OCI-LY3 (cell line): ENCODE results near the gene PLGRKT.

Source experiments
- EZH2phosphoT487 ChIP-seq: fragments of 200-600 bp; shearing (Covaris generic); IDR thresholded peaks from 2 replicates; pipeline ENCODE4 v1.6.1; 2018; ENCODE audit warnings: antibody characterized with exemption, mixed run types, low read depth
- TF ChIP-seq, protein P1 (sequence below): fragments of 200-600, 300-600 bp; sonication (generic); IDR thresholded peaks from 2 replicates; pipeline ENCODE4 v1.5.1; 2014; ENCODE audit warnings: antibody characterized with exemption, low read length, low read depth

DNA sequence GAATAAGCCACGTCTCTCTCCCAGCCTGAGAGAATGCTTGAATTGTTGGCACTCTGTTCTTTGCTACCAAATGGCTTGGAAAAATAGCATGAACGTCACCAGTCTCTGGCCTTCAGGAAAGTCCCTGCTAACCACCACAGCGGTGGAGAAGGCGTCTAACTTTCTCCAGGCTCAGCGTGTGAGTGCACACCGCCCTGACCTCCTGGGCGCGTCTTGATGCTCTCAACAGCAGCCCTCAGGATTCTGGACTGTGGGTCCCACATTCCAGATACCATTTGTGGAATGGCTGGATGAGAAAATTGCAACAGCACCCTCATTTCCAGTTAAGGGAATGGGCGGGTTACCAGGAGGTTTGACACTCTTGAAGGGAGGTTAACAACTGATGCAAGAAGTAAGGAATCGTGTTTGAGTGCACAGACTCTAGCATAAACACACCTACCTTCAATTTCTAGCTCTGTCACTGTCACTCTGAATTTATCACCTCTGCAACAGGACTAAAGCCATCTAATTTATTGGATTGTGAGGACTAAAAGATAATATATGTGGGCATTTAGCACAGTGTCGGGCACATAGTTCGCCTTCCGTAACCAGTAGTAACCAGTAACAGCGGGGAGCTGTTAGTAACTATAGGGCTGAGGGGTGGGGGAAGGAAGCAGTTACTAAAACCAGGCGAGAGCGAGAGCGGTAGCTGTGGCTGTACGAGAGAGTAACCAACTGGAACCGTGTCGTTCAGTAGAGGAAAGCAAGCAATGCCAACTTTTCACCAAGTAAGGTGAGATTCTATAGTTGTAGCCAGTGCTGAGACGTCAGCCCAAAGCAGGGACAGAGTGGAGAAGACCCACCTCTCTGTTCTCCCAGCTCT lies 807 bp upstream of the PLGRKT start:
- TF ChIP-seq, protein P1, sequence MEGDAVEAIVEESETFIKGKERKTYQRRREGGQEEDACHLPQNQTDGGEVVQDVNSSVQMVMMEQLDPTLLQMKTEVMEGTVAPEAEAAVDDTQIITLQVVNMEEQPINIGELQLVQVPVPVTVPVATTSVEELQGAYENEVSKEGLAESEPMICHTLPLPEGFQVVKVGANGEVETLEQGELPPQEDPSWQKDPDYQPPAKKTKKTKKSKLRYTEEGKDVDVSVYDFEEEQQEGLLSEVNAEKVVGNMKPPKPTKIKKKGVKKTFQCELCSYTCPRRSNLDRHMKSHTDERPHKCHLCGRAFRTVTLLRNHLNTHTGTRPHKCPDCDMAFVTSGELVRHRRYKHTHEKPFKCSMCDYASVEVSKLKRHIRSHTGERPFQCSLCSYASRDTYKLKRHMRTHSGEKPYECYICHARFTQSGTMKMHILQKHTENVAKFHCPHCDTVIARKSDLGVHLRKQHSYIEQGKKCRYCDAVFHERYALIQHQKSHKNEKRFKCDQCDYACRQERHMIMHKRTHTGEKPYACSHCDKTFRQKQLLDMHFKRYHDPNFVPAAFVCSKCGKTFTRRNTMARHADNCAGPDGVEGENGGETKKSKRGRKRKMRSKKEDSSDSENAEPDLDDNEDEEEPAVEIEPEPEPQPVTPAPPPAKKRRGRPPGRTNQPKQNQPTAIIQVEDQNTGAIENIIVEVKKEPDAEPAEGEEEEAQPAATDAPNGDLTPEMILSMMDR = no peak
- no peak for TF ChIP-seq EZH2phosphoT487
